OCI-LY3 (cell line): ENCODE measurements around the gene RMDN3.

Experiments
- H2AFZ ChIP-seq: fragments of 200-600, 300-600 bp; shearing (Covaris generic); 2 replicates; pipeline ENCODE4 v1.6.0; 2014; ENCODE audit warnings: antibody characterized with exemption, low read depth, low read length
- H3K27ac ChIP-seq: fragments of 200-600, 300-600 bp; sonication (generic); 2 replicates; pipeline ENCODE4 v1.5.1; 2014; ENCODE audit warnings: mild to moderate bottlenecking, low read length, moderate library complexity, mixed read lengths
- H3K27me3 ChIP-seq: fragments of 200-600, 300-600 bp; sonication (generic); 2 replicates; pipeline ENCODE4 v1.6.1; 2014; ENCODE audit warnings: low read depth, low read length, mixed read lengths
- H3K36me3 ChIP-seq: fragments of 200-600, 300-600 bp; sonication (generic); replicated peaks from 2 replicates; pipeline ENCODE3; 2014; ENCODE audit warnings: low read depth, low read length, mixed read lengths
- H3K4me1 ChIP-seq: fragments of 300-600, 200-600 bp; sonication (generic); 2 replicates; pipeline ENCODE4 v1.6.1; 2014; ENCODE audit warnings: low read length, mixed read lengths
- H3K4me2 ChIP-seq: fragments of 200-600, 300-600 bp; sonication (generic); 2 replicates; pipeline ENCODE4 v1.6.1; 2014; ENCODE audit warnings: low read length, mixed read lengths
- H3K4me3 ChIP-seq: fragments of 300-600, 200-600 bp; sonication (generic); 2 replicates; pipeline ENCODE4 v1.5.1; 2014; ENCODE audit warnings: antibody characterized with exemption, mild to moderate bottlenecking, low read length, moderate library complexity
- H3K79me2 ChIP-seq: fragments of 300-600, 200-600 bp; shearing (Covaris generic); 2 replicates; pipeline ENCODE4 v1.6.1; 2014; ENCODE audit warnings: mild to moderate bottlenecking, low read length, mixed read lengths
- H3K9ac ChIP-seq: fragments of 300-600, 200-600 bp; shearing (Covaris generic); 2 replicates; pipeline ENCODE4 v1.6.0; 2014; ENCODE audit warnings: mild to moderate bottlenecking, low read length, moderate library complexity
- H3K9me3 ChIP-seq: fragments of 200-600, 300-600 bp; shearing (Covaris generic); 2 replicates; pipeline ENCODE4 v1.6.1; 2014; ENCODE audit warnings: low read length, mixed read lengths; ENCODE audit not compliant: insufficient read depth
- H4K20me1 ChIP-seq: fragments of 200-600, 300-600 bp; sonication (generic); 2 replicates; pipeline ENCODE4 v1.6.1; 2016; ENCODE audit warnings: low read length, mixed read lengths; ENCODE audit not compliant: insufficient read depth
- EZH2phosphoT487 ChIP-seq: fragments of 200-600 bp; shearing (Covaris generic); IDR thresholded peaks from 2 replicates; pipeline ENCODE4 v1.6.1; 2018; ENCODE audit warnings: antibody characterized with exemption, mixed run types, low read depth
- TF ChIP-seq, protein P1 (sequence below): fragments of 200-600, 300-600 bp; sonication (generic); IDR thresholded peaks from 2 replicates; pipeline ENCODE4 v1.5.1; 2014; ENCODE audit warnings: antibody characterized with exemption, low read length, low read depth

Gene RMDN3

DNA sequence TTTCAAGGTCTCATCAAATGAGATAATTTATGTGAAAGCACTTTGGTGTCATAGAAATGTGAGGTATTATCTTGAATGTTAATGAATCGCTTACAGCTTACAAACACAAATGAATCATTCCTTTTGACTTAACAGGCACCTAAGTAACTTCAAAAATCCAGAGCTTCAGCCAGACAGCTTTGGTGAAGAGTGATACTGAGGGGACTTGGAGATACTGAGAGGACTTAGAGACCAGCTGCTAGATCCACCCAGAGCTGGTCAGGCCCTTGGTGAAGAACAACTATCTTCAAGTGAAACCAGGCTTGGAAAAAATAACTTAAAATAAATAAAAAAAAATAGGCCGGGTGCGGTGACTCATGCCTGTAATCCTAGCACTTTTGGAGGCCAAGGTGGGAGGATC lies 35.7 kb upstream of the RMDN3 start:
- no peak overlapping the region for H3K27ac ChIP-seq
- no peaks in the 10 kb centered on the region for H3K79me2 ChIP-seq
- TF ChIP-seq, protein P1, sequence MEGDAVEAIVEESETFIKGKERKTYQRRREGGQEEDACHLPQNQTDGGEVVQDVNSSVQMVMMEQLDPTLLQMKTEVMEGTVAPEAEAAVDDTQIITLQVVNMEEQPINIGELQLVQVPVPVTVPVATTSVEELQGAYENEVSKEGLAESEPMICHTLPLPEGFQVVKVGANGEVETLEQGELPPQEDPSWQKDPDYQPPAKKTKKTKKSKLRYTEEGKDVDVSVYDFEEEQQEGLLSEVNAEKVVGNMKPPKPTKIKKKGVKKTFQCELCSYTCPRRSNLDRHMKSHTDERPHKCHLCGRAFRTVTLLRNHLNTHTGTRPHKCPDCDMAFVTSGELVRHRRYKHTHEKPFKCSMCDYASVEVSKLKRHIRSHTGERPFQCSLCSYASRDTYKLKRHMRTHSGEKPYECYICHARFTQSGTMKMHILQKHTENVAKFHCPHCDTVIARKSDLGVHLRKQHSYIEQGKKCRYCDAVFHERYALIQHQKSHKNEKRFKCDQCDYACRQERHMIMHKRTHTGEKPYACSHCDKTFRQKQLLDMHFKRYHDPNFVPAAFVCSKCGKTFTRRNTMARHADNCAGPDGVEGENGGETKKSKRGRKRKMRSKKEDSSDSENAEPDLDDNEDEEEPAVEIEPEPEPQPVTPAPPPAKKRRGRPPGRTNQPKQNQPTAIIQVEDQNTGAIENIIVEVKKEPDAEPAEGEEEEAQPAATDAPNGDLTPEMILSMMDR: no peak
- TF ChIP-seq EZH2phosphoT487: no peak
- no peaks in the 10 kb centered on the region for H3K9me3 ChIP-seq
- H3K27me3 ChIP-seq: no peaks in the 10 kb centered on the region
- no peak overlapping the region for H3K4me3 ChIP-seq
- no peaks in the 10 kb centered on the region for H3K36me3 ChIP-seq
- no peak overlapping the region for H3K9ac ChIP-seq
- H3K4me2 ChIP-seq: no peak overlapping the region
- no peak overlapping the region for H2AFZ ChIP-seq
- H3K4me1 ChIP-seq: no peaks in the 10 kb centered on the region
- H4K20me1 ChIP-seq: no peaks in the 10 kb centered on the region

DNA sequence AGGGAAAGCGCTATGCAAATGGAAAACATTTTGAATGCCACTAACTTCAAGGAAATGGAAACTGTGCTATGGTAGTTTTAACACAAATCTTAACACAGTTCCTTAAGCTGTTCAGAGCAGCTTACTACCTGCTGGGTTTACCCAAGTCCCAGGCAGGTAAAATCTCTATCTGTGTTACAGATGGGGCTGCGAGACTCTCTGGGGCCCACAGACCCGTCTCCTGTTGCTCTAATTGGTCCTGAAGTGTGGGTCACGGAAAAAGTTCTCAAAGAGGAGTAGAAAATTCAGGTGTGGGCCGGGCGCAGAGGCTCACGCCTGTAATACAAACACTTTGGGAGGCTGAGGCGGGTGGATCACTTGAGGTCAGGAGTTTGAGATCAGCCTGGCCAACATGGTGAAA lies 34.9 kb upstream of the RMDN3 start:
- Histone ChIP-seq H3K9ac (no peak overlapping the region), H2AFZ (no peak overlapping the region), H3K36me3 (no peaks in the 10 kb centered on the region), H3K79me2 (no peaks in the 10 kb centered on the region), H3K4me1 (no peaks in the 10 kb centered on the region), H3K27me3 (no peaks in the 10 kb centered on the region), H3K27ac (no peak overlapping the region), H4K20me1 (no peaks in the 10 kb centered on the region), H3K4me3 (no peak overlapping the region), H3K4me2 (no peak overlapping the region), H3K9me3 (no peaks in the 10 kb centered on the region)
- no peak for TF ChIP-seq EZH2phosphoT487
- TF ChIP-seq, protein P1: no peak

DNA sequence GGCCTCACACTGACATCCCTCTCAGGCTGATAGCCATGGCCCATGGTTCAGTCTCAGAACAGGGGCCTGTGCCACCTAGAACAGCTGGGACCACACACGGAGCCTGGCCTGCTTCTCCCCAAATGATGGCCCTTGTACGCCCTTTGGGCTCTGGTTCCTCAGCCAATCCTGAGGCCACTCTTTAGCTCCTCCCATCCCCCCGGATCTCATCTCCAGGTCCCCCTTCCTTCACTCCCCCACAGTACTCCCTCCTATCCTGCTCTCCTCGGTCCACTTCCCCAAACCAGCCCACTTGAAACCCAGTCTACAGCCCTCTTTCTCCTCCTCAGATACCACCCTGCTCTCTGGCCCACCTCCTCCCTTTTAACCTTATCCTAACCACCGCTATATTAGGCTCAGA lies 34.1 kb upstream of the RMDN3 start:
- Histone ChIP-seq H4K20me1 (no peaks in the 10 kb centered on the region), H3K9me3 (no peaks in the 10 kb centered on the region), H3K4me1 (no peaks in the 10 kb centered on the region), H2AFZ (no peak overlapping the region), H3K79me2 (no peaks in the 10 kb centered on the region), H3K27me3 (no peaks in the 10 kb centered on the region), H3K4me3 (no peak overlapping the region), H3K9ac (no peak overlapping the region), H3K27ac (no peak overlapping the region), H3K36me3 (no peaks in the 10 kb centered on the region), H3K4me2 (no peak overlapping the region)
- TF ChIP-seq, protein P1: no peak
- no peak for TF ChIP-seq EZH2phosphoT487

DNA sequence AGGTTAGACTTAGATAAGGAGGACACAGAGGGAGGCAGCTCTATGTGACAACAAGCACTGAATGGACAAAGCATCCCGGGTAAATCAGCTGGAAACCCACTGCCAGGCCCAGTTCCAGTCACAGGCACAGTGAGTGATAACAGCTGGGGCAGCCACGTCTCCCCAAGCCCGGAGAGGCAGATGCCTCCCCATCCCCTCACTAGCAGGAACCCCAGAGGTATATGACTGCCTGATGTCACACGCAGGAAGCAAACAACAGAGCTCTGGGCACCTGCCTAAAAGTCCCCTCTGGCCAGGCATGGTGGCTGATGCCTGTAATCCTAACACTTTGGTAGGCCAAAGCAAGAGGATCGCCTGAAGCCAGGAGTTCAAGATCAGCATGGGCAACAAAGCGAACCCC lies 32.9 kb upstream of the RMDN3 start:
- Histone ChIP-seq H3K27ac (no peak overlapping the region), H3K36me3 (no peaks in the 10 kb centered on the region), H3K9ac (no peak overlapping the region), H3K9me3 (no peaks in the 10 kb centered on the region), H3K4me3 (no peak overlapping the region), H3K27me3 (no peaks in the 10 kb centered on the region), H2AFZ (no peak overlapping the region), H3K79me2 (no peaks in the 10 kb centered on the region), H3K4me2 (no peak overlapping the region), H3K4me1 (no peaks in the 10 kb centered on the region), H4K20me1 (no peaks in the 10 kb centered on the region)
- no peak for TF ChIP-seq EZH2phosphoT487
- TF ChIP-seq, protein P1: no peak
